NCI-H2107 treated with DMSO at 0.1 percent for 48 hours (cell line): ENCODE data around the gene TNS1.
"Not testable (repeated sequence)": the region's sequence is repeated elsewhere in the genome, so short reads cannot be mapped to it uniquely, and the experiment has no call there.

Source experiments
- DNase-seq: peaks from one replicate; lab custom pipeline; 2025; ENCODE audit not compliant: unreplicated experiment; lab: John Stamatoyannopoulos, UW

The TNS1 gene

DNA sequence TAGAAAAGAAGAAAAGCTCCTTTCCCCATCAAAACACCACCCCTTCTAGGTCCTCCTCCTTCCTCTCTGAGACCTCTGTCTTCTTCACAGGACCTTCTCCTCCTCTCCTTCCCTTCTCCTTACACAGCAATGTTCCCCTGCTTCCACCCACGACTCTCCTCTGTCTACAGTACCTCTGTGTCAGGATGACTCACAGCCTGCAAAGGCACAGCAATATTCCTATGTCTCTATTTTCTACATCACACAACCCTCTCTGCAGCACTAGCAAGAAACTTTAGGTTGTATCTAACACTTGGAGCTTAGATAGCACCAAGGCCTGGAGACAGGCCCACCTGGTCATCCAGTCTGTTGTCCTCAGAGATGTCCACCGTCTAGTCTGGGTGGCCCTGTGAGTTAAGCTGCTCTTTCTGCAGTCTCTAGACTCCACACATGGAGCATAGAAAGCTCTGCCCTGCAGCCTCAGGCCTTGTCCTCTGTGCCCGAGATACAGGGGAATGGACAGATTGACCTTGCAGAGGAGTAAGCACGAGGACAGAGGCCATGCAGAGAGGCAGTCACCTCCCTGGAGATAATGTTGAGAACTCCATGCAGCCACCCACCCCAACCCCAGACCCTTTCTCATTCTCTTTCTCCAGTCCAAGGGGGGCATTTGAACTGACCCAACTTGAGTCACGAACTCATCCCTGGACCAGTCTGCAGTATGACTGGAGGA, 212.0 kb downstream of the TNS1 start:
- DNase-seq = no peak

- DNase-seq = no peak
These were observed 212.6 kb downstream of the TNS1 start for GRCh38 chr2:217790195-217790594.

- peak; percentile 50 for DNase-seq
These were observed 213.0 kb downstream of the TNS1 start for GRCh38 chr2:217789736-217790181.

GRCh38 chr2:217789003-217789735, 213.6 kb downstream of the TNS1 start:
- DNase-seq = peak; percentile 34

GRCh38 chr2:217788669-217789002, 214.2 kb downstream of the TNS1 start:
- DNase-seq = no peak

- DNase-seq = no peak
These were observed 215.5 kb downstream of the TNS1 start for GRCh38 chr2:217787160-217787877.

- not testable (repeated sequence) for DNase-seq
These were observed 216.2 kb downstream of the TNS1 start for GRCh38 chr2:217786560-217786959.

DNA sequence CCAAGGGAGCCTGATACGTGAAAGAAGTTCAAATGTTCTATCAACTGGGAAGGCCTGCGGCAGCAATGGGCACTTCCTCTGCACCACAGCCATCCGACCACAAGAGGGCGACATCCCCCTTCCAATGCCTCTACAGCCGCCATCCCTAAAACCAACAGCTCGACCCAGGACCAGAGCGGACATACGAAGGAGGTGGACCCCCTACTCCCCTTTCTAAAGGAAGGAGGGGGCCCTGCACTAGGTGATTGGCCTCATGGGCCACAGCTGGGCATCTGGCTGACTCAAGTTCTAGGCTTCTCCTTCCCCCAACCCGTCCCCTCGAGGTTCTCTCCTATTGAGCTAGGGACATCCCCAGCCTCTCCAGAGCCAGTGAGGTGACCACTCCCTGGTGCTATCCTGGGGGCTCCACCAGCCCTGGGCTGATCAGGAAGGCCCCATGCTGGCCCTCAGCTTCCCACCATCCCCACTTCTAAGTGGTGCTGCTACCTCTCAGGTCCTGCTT, 217.2 kb downstream of the TNS1 start:
- peak; percentile 40 for DNase-seq

DNA sequence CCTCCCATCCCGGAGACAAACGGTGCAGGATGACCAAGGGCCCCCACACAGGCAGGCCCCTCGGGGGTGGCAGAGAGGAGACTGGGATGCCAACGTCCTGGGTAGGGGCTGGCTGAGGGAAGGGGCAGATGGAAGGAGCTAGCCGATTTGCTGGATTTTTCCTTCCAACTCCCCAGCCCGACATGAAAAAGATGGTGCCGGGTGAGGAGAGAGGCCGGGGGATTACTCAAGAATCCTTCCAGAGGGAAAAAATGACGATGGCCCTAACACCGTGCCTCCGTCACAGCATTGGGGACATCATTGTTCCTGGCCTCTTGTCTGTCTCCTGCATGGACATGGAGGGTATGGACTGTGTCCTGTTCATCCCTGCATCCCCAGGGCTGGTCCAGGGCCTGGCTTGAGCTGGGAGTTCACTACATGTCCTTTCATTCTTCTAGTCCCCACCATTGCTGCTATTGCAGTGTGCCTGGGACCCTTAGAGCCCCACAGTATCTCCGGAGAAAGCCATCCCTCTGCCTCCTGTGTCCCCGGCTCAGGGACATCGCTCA, 217.7 kb downstream of the TNS1 start:
- DNase-seq = no peak

DNA sequence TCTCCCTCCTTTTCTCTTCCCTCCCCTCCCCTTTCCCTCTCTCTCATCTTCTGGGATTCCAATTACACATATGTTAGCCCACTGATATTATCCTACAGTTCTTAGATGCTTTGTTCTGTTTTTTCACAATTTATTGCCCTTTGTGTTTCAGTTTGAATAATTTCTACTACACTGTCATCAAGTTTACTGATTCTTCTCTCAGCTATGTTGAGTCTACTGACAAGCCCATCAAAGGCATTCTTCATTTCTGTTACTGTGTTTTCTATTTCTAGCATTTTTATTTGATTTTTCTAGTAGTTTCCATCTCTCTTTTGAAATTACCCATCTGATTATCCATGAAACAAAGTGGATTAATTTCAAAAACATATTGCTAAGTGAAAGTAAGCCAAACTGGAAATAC, 219.6 kb downstream of the TNS1 start:
- no peak for DNase-seq

- no peak for DNase-seq
These were observed 224.9 kb downstream of the TNS1 start for GRCh38 chr2:217777906-217778305.

DNA sequence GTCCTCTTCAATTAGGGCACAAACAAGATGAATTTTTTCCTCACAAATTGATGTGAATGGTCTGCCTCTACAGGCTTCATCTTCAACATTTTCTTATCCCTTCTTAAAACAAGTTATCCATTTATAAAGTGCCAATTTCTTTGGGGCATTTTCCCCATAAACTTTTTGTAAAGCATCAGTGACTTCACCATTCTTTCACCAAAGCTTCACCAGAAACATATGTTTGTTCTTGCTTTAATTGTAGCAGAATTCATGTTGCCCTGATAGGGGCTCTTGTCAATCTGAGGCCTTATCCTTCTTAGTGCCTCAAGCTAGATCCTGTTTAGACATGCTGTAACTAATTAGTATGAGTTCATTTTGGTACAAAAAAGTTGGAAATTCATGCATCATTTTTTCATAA, 226.2 kb downstream of the TNS1 start:
- no peak for DNase-seq

- DNase-seq = no peak
These were observed 226.8 kb downstream of the TNS1 start for GRCh38 chr2:217775920-217776503.

GRCh38 chr2:217774232-217774631, 228.6 kb downstream of the TNS1 start:
- DNase-seq = no peak

- no peak for DNase-seq
These were observed 229.3 kb downstream of the TNS1 start for GRCh38 chr2:217773539-217773938.

GRCh38 chr2:217766356-217766755, 236.4 kb downstream of the TNS1 start:
- DNase-seq = no peak

DNA sequence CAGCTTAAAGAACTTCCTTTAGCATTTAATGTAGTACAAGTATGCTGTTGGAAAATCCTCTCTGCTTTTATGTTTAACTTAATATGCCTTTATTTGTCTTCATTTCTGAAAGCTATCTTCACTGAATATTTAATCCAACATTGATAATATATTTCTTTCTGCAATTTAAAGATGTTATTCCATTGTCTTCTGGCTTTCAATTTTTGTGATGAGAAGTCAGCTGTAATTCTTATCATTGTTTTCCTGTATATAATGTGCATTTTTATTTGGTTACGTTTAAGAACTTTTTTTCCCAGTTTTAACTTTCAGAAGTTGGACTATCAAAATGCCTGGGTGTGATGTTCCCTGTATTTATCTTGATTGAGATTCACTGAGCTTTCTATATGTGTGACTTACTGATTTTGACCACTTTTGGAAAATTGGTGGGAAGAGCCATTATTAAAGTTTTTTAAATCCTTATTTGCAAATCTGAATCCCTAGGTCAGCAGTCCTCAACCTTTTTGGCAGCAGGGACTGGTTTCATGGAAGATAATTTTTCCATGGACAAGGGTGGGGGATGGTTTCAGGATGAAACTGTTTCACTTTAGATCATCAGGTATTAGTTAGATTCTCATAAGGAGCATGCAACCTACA, 241.0 kb downstream of the TNS1 start:
- no peak for DNase-seq

GRCh38 chr2:217759991-217760390, 242.8 kb downstream of the TNS1 start:
- DNase-seq = no peak

DNA sequence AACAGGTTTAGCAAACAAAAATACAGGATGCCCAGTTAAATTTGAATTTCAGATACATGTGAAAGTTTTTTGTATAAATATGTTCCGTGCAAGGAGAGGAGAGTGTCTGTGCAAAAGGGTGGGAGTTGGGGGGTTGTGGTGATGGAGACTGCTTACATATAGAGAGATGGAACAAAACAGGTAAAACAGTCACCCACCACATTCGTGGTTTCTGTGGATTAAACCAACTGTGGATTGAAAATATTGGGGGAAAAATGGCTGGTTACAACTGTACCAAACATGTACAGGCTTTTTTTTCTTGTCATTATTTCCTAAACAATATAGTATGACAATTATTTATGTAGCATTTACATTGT, 245.7 kb downstream of the TNS1 start:
- DNase-seq = no peak

GRCh38 chr2:217756375-217757107, 246.3 kb downstream of the TNS1 start:
- no peak for DNase-seq
